GM21390 (cell line): ENCODE measurements around the gene FBXW8.

Source experiments
- ATAC-seq: cut with Tn5 transposase; IDR thresholded peaks from one replicate; pipeline ENCODE4 v1.9.1; 2021; ENCODE audit not compliant: unreplicated experiment

FBXW8 gene

GRCh38 chr12:117069926-117070900 is 159.5 kb downstream of the FBXW8 start:
- ATAC-seq: no peak

GRCh38 chr12:117071009-117071408 is 160.3 kb downstream of the FBXW8 start:
- no peak for ATAC-seq

GRCh38 chr12:117072106-117072505 is 161.4 kb downstream of the FBXW8 start:
- ATAC-seq: no peak

GRCh38 chr12:117072736-117073490 is 162.2 kb downstream of the FBXW8 start:
- ATAC-seq: no peak

GRCh38 chr12:117073611-117074010 is 162.9 kb downstream of the FBXW8 start:
- ATAC-seq: no peak

GRCh38 chr12:117076410-117077372 is 165.9 kb downstream of the FBXW8 start:
- ATAC-seq: no peak

GRCh38 chr12:117079487-117079886 is 168.7 kb downstream of the FBXW8 start:
- no peak for ATAC-seq

- no peak for ATAC-seq
Observed at GRCh38 chr12:117080661-117081144, 170.0 kb downstream of the FBXW8 start.
